D341Med (cell line): ENCODE data around the gene RND2.

Source experiments
- DNase-seq: peaks from one replicate; pipeline ENCODE4 v3.0.0; 2012; ENCODE audit warnings: low spot score

The RND2 gene

DNA sequence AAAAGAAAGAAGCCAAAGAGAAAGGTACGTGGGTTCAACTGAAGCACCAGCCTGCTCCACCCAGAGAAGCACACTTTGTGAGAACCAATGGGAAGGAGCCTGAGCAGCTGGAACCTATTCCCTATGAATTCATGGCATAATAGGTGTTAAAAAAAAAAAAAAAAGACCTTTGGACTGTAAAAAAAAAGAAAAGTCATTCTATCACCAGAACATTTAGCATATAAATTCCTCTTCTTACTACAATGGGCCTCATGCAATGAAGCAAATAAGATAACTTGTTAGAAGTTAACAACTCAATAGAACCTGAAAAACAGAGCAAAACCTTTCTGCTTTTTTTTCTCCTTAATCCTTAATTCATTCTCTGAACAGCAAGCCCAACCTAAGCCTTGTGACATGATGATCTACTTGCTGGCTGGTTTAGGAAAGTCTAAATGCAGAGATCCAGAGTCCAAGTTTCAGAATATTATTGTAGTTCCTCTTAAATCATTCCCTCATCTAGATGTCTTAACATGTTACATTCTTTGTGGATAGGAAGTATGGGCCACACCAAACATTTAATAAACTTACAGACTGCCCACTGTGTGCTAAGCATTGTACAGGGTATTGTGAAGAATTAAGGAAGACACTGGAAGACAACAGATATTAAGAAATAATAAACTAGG is 54.7 kb downstream of the RND2 start:
- no peak for DNase-seq
